Neural progenitor cell (in vitro differentiated cells): Measurements from ENCODE around the gene PKN1. TPM values are rescaled to one million over a fixed set of nuclear protein-coding genes. Genes with fewer than 3 reads are reported as not detected.

ENCODE experiments used
- DNase-seq: peaks from one replicate; pipeline ENCODE4 v3.0.0-alpha.2; 2016; ENCODE audit warnings: low spot score
- H2AFZ ChIP-seq: fragments of 200-600 bp; sonication (generic); replicated peaks from 2 replicates; pipeline ENCODE4 v1.6.1; 2016; ENCODE audit warnings: antibody characterized with exemption
- H3F3A ChIP-seq: fragments of 200-600 bp; sonication (generic); 2 replicates; pipeline ENCODE4 v1.6.1; 2016; ENCODE audit warnings: antibody characterized with exemption, low read depth
- H3K27ac ChIP-seq: fragments of 200-600 bp; sonication (generic); 2 replicates; pipeline ENCODE4 v1.5.1; 2016; ENCODE audit warnings: mild to moderate bottlenecking
- H3K27me3 ChIP-seq: fragments of 200-600 bp; sonication (generic); 2 replicates; pipeline ENCODE4 v1.6.1; 2016; ENCODE audit warnings: mild to moderate bottlenecking, moderate library complexity
- H3K36me3 ChIP-seq: fragments of 200-600 bp; sonication (generic); 2 replicates; pipeline ENCODE4 v1.5.1; 2016
- H3K4me1 ChIP-seq: fragments of 200-600 bp; sonication (generic); 2 replicates; pipeline ENCODE4 v1.6.1; 2016; ENCODE audit warnings: mixed run types
- H3K4me2 ChIP-seq: fragments of 200-600 bp; sonication (generic); 2 replicates; pipeline ENCODE4 v1.6.1; 2016
- H3K4me3 ChIP-seq: fragments of 200-600 bp; sonication (generic); 2 replicates; pipeline ENCODE4 v1.5.1; 2016
- H3K79me2 ChIP-seq: fragments of 200-600 bp; sonication (generic); 2 replicates; pipeline ENCODE4 v1.6.1; 2016; ENCODE audit warnings: low read depth
- H3K9ac ChIP-seq: fragments of 200-600 bp; sonication (generic); 2 replicates; pipeline ENCODE4 v1.6.1; 2016
- H3K9me3 ChIP-seq: fragments of 200-600 bp; sonication (generic); 2 replicates; pipeline ENCODE4 v1.5.1; 2016; ENCODE audit warnings: low read depth
- H4K20me1 ChIP-seq: fragments of 200-600 bp; sonication (generic); 2 replicates; pipeline ENCODE4 v1.6.1; 2016; ENCODE audit warnings: low read depth
- H3K27ac Mint-ChIP-seq: 3 replicates; pipeline ENCODE4 v1.8.0; 2021; ENCODE audit warnings: mixed read lengths
- H3K27me3 Mint-ChIP-seq: 2 replicates; pipeline ENCODE4 v1.8.0; 2022; ENCODE audit warnings: low read depth, mild to moderate bottlenecking, inconsistent platforms, moderate library complexity, mixed read lengths; ENCODE audit not compliant: insufficient read depth
- H3K36me3 Mint-ChIP-seq: 3 replicates; pipeline ENCODE4 v1.8.0; 2021; ENCODE audit warnings: mixed read lengths
- H3K4me1 Mint-ChIP-seq: 3 replicates; pipeline ENCODE4 v1.8.0; 2021; ENCODE audit warnings: mixed read lengths
- H3K4me3 Mint-ChIP-seq: 3 replicates; pipeline ENCODE4 v1.8.0; 2021; ENCODE audit warnings: mild to moderate bottlenecking, moderate library complexity, mixed read lengths
- H3K9me3 Mint-ChIP-seq: 3 replicates; pipeline ENCODE4 v1.8.0; 2020; ENCODE audit warnings: mixed read lengths
- EZH2 ChIP-seq: fragments of 200-600 bp; sonication (generic); IDR thresholded peaks from 2 replicates; pipeline ENCODE4 v1.6.1; 2017; ENCODE audit warnings: antibody characterized with exemption, mild to moderate bottlenecking, moderate library complexity
- EZH2phosphoT487 ChIP-seq: fragments of 200-600 bp; sonication (generic); IDR thresholded peaks from 2 replicates; pipeline ENCODE4 v1.6.1; 2017; ENCODE audit warnings: antibody characterized with exemption
- total RNA-seq: library from RNA; depleted of rRNA; stranded (reverse); fragments of >200 nt; gene quantifications from 2 replicates; pipeline ENCODE4 v1.2.3, GENCODE V29; 2015; ENCODE audit warnings: low replicate concordance
- TF ChIP-seq, protein P1 (sequence below): fragments of 200-600 bp; sonication (generic); IDR thresholded peaks from 2 replicates; pipeline ENCODE4 v1.5.1; 2017; ENCODE audit warnings: antibody characterized with exemption, mild to moderate bottlenecking

PKN1 gene
- total RNA-seq, 1 donor from 2014 or later: 29.0 TPM

DNA sequence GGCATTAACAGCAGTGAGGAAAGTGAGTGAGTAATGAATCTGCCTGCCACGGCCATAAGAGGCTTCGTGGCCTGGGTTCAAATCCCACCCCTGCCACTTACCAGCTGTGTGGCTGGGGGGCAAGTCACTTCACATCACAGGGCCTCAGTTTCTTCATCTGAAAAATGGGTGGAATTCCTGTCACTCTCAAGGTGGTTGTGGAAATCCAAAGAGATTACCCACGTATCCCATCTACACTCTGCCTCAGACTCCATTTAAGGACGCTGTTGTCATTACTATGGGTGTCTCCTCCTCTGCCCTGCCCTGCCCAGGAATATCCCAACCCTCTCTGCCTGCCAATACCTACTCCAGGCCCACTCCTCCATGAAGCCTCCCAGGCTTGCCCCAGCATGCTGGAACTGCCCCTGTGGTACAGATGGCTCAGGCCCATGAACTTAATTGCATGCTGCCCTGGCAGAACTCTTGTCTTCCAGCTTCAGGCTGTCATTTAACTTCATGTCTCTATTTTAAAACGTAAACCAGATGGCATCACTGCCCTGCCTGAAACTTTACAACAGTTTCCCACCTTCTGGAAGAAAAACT, 59.7 kb downstream of the PKN1 start:
- Histone ChIP-seq H3F3A (peaks cover 13% of the 10 kb centered on the region), H2AFZ (no peak overlapping the region), H3K27ac (no peak overlapping the region), H3K4me1 (peaks cover 10% of the 10 kb centered on the region), H4K20me1 (peaks cover 33% of the 10 kb centered on the region), H3K4me3 (no peak overlapping the region), H3K27me3 (no peaks in the 10 kb centered on the region), H3K4me2 (no peak overlapping the region), H3K9me3 (no peaks in the 10 kb centered on the region), H3K79me2 (peaks cover 35% of the 10 kb centered on the region), H3K36me3 (no peaks in the 10 kb centered on the region), H3K9ac (no peak overlapping the region)
- Mint-ChIP-seq H3K27me3 (peaks cover 12% of the 10 kb centered on the region), H3K36me3 (peaks cover 17% of the 10 kb centered on the region), H3K4me1 (peaks cover 24% of the 10 kb centered on the region), H3K4me3 (peak overlapping the region; percentile 44), H3K9me3 (no peaks in the 10 kb centered on the region), H3K27ac (peak overlapping the region; percentile 66)
- DNase-seq: no peak
- TF ChIP-seq EZH2 (no peak), EZH2phosphoT487 (no peak)
- TF ChIP-seq, protein P1, sequence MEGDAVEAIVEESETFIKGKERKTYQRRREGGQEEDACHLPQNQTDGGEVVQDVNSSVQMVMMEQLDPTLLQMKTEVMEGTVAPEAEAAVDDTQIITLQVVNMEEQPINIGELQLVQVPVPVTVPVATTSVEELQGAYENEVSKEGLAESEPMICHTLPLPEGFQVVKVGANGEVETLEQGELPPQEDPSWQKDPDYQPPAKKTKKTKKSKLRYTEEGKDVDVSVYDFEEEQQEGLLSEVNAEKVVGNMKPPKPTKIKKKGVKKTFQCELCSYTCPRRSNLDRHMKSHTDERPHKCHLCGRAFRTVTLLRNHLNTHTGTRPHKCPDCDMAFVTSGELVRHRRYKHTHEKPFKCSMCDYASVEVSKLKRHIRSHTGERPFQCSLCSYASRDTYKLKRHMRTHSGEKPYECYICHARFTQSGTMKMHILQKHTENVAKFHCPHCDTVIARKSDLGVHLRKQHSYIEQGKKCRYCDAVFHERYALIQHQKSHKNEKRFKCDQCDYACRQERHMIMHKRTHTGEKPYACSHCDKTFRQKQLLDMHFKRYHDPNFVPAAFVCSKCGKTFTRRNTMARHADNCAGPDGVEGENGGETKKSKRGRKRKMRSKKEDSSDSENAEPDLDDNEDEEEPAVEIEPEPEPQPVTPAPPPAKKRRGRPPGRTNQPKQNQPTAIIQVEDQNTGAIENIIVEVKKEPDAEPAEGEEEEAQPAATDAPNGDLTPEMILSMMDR: no peak

DNA sequence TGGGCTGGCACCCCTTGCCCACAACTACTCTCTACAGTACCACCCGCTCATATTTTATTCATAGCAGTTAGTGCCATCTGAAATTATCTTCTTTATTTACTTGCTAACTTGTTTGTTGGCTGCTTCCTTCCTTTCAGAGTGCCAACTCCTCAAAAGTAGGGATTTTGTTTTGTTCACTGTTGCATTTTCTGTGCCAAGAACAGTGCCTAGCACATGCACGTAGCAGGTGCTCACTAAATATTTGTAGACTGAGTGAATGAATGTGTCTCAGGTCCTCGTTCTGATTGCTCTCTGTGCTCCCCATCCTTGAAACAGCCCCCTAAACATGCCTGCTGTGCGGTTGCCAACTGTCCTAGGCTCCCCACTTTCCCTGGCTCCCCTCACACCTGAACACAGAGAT, 61.3 kb downstream of the PKN1 start:
- H3K4me1 ChIP-seq: peaks cover 10% of the 10 kb centered on the region
- no peak overlapping the region for H3K9ac ChIP-seq
- H3K27me3 Mint-ChIP-seq: peaks cover 14% of the 10 kb centered on the region
- H3K9me3 Mint-ChIP-seq: no peaks in the 10 kb centered on the region
- no peak overlapping the region for H3K27ac ChIP-seq
- H3K27ac Mint-ChIP-seq: peak overlapping the region; percentile 21
- H4K20me1 ChIP-seq: peaks cover 33% of the 10 kb centered on the region
- TF ChIP-seq, protein P1: no peak
- no peak for TF ChIP-seq EZH2phosphoT487
- TF ChIP-seq EZH2: no peak
- peak overlapping the region; percentile 87 for H3K4me2 ChIP-seq
- H3K36me3 Mint-ChIP-seq: peaks cover 13% of the 10 kb centered on the region
- H3K4me1 Mint-ChIP-seq: peaks cover 24% of the 10 kb centered on the region
- H3K79me2 ChIP-seq: peaks cover 35% of the 10 kb centered on the region
- H2AFZ ChIP-seq: no peak overlapping the region
- H3K4me3 Mint-ChIP-seq: peak overlapping the region; percentile 95
- no peaks in the 10 kb centered on the region for H3K27me3 ChIP-seq
- H3K9me3 ChIP-seq: no peaks in the 10 kb centered on the region
- peaks cover 13% of the 10 kb centered on the region for H3F3A ChIP-seq
- peak overlapping the region; percentile 91 for H3K4me3 ChIP-seq
- no peak for DNase-seq
- no peaks in the 10 kb centered on the region for H3K36me3 ChIP-seq

DNA sequence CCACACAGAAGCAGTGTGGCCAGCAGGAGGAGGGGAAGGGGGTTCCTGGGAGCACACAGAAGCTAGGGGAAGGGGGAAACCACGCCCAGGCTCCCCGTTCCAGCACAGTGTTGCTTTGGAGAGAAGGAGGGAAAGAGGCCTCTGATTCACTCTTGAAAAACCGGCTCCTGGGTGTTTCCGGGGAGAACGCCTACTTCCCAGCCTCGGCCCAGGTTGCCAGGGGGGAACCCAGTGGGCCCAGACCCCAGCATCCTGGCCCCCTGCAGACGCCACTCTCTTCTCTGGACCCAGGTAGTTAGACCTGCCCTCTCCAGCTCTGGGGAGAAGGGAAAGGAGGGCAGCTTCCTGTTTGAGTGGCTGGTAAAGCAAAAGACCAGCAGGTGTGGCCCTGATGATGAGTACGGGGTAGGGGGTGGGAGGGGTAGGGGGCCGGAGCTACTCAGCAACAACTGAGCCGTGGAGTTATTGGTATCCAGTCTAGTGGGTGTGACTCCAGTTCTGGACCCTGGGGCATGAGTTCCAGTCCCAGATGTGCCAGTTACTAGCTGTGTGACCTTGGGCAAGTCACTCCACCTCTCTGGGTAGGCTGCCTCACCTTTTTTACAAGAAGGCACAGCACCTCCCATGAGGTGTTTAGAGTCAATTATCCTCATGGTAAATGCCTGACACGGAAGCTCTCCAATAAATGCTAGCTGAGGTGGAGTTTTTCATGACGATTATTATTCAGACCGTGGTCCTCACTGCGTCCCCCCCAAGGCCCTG, 62.0 kb downstream of the PKN1 start:
- H3K4me3 Mint-ChIP-seq: peak overlapping the region; percentile 95
- Histone ChIP-seq H3K4me2 (peak overlapping the region; percentile 87), H3F3A (peaks cover 13% of the 10 kb centered on the region), H4K20me1 (peaks cover 33% of the 10 kb centered on the region), H3K36me3 (no peaks in the 10 kb centered on the region), H3K27ac (no peak overlapping the region), H3K4me3 (peak overlapping the region; percentile 91), H3K27me3 (no peaks in the 10 kb centered on the region), H3K4me1 (peaks cover 10% of the 10 kb centered on the region), H2AFZ (no peak overlapping the region), H3K9ac (peak overlapping the region; percentile 57), H3K79me2 (peaks cover 35% of the 10 kb centered on the region), H3K9me3 (no peaks in the 10 kb centered on the region)
- peaks cover 14% of the 10 kb centered on the region for H3K27me3 Mint-ChIP-seq
- H3K9me3 Mint-ChIP-seq: no peaks in the 10 kb centered on the region
- peaks cover 8% of the 10 kb centered on the region for H3K36me3 Mint-ChIP-seq
- H3K27ac Mint-ChIP-seq: no peak overlapping the region
- no peak for DNase-seq
- TF ChIP-seq, protein P1: no peak
- no peak for TF ChIP-seq EZH2
- no peak for TF ChIP-seq EZH2phosphoT487
- peaks cover 24% of the 10 kb centered on the region for H3K4me1 Mint-ChIP-seq
